ENCODE data around the gene MIGA2.

The MIGA2 gene

DNA sequence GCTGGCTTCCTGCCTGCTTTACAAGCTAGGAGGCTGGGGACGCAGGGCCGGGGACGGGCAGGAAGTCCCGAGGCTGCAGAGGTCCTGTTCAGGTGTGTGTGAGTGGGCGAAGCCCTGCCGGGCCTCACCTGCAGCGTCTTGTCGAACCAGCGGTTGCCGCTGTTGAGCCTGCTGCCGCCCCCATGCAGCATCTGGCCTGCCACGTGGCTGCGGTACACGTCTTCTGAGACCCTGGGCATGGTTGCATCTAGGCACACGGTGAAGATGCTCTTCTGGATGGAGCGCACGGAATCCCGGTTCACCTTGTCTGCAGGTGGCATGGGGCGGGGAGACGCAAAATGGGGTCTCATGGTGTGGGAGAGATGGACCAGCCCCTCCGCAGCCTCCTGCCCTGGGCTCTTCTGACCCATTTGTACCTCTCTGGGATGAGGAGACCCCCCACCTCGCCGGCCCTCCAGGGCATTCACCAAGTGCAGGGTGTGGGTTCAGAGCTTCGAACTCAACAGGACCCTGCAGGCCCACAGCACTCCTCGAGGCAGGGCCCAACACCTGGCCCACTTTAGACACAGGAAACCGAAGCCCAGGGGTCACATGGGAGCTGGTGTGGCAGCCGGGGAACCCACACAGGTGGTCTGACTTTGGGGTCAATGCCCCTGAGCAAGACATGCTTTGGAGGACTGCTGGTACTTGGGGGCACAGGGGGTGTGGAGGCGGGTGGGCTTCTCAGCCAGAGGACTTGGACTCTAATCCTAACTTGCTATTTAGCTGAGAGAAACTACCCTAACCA is 64.2 kb downstream of the MIGA2 start:
- no peak overlapping the region for H3K4me3 ChIP-seq (ENCODE audit: low read length)
- no peak for DNase-seq (ENCODE audit: low read depth)
- TF ChIP-seq, protein P1, sequence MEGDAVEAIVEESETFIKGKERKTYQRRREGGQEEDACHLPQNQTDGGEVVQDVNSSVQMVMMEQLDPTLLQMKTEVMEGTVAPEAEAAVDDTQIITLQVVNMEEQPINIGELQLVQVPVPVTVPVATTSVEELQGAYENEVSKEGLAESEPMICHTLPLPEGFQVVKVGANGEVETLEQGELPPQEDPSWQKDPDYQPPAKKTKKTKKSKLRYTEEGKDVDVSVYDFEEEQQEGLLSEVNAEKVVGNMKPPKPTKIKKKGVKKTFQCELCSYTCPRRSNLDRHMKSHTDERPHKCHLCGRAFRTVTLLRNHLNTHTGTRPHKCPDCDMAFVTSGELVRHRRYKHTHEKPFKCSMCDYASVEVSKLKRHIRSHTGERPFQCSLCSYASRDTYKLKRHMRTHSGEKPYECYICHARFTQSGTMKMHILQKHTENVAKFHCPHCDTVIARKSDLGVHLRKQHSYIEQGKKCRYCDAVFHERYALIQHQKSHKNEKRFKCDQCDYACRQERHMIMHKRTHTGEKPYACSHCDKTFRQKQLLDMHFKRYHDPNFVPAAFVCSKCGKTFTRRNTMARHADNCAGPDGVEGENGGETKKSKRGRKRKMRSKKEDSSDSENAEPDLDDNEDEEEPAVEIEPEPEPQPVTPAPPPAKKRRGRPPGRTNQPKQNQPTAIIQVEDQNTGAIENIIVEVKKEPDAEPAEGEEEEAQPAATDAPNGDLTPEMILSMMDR (conservative IDR thresholded peaks at IDR 0.05; ENCODE audit: low read length): no peak

DNA sequence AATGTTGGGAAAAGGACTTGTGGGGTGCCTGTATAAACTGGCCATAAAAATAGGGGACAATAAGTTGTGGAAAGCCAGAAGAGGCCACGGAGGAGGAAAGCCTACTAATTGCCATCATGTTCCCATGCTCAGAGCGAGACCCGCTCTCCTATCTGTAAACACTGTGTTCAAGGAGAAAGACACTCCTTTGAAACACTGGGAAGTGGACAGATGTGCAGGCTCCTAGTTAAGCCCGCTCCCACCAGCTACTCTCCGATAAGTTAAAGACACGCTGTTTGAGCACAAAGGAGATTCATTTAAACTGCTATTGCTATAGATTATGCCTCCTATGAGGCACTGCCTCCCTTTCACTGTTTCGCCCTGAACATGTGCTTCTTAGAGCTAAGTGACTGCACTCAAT is 64.9 kb downstream of the MIGA2 start:
- TF ChIP-seq, protein P1 (conservative IDR thresholded peaks at IDR 0.05; ENCODE audit: low read length): no peak
- H3K4me3 ChIP-seq (ENCODE audit: low read length): no peak overlapping the region
- DNase-seq (ENCODE audit: low read depth): no peak

- no peak for DNase-seq (ENCODE audit: low read depth)
- TF ChIP-seq, protein P1 (conservative IDR thresholded peaks at IDR 0.05; ENCODE audit: low read length): no peak
- H3K4me3 ChIP-seq (ENCODE audit: low read length): no peak overlapping the region
These were observed 65.7 kb downstream of the MIGA2 start for GRCh38 chr9:129102095-129102525.

- peak; percentile 55 for DNase-seq (ENCODE audit: low read depth)
- H3K4me3 ChIP-seq (ENCODE audit: low read length): no peak overlapping the region
- TF ChIP-seq, protein P1 (conservative IDR thresholded peaks at IDR 0.05; ENCODE audit: low read length): peak; percentile 65
These were observed 66.6 kb downstream of the MIGA2 start for GRCh38 chr9:129102791-129103594.

DNA sequence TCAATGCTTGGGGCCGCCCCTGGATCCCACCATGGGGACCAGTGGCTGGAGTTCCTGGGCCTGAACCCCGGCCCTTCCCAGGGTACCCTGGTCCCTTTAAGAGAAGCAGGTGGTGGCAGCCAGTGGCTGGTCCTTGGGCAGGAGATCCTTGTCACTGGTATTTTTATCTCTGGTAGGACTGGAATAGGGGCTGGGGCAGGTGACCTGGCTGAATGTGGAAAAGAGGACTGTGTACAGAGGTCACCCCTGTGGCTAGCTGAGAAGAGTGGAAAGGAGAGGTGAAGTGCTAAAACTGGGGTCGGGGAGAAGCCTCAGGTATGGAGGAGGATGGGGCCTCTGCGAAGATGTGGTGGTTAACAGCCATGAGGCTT is 67.2 kb downstream of the MIGA2 start:
- no peak for DNase-seq (ENCODE audit: low read depth)
- no peak overlapping the region for H3K4me3 ChIP-seq (ENCODE audit: low read length)
- TF ChIP-seq, protein P1 (conservative IDR thresholded peaks at IDR 0.05; ENCODE audit: low read length): no peak

DNA sequence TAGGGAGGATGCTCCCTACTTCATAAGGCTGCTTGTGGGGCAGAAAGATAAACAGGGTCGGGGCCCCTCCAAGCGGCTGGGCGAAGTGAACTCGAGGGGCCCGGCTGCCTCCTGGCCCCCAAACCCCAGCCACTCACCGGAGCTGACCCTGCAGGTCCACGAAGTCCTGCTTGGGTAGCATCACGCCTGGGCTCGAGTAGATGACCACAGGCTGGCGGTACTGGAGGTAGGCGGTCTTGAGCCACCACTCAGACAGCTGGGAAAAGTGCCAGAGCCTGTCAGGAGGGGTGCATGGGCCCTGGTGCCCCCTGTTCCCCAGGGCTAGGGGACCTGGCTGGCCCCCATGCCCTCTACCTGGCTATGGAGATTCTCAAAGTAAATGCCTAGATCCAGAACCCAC is 67.6 kb downstream of the MIGA2 start:
- no peak overlapping the region for H3K4me3 ChIP-seq (ENCODE audit: low read length)
- DNase-seq (ENCODE audit: low read depth): no peak
- TF ChIP-seq, protein P1 (conservative IDR thresholded peaks at IDR 0.05; ENCODE audit: low read length): no peak

All from AG10803 (cell line).